ENCODE results near the gene MAEA.

The MAEA gene

DNA sequence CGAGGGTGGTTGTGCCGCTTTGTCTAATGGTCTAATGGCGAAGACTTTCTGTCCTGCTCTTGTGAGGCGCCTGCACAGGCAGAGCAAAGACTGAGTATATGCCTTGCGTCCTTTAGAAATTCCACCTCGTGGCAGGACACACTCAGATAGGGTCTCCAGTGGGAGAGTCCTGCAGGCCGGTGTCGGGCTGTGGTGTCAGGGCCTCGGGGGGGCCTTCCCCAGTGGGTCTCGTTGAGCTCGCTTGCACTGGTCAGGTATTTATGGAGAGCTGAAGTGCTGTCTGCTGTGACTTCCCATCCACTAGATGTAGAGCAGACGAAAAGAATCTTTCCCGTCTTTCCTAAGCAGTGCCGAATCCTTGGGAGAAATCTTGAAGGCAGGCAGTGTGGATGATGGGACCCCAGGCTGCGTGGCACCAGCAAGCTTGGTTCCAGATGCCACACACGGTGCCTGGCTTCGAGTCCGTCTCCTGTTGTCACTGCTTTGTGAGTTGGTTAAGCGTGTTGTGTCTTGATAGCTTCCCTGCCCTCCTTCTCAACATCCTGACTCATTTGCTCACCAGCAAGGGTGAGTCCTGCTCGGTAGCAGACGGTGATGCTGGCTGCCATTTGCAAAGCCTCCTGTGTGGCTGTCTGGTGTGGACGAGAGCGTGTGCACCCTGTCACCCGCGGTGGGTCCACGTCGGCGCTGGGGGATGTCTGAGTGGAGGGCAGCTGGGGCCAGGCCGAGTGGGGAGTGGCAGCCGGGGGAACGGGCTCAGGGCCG lies 20.5 kb downstream of the MAEA start:
- peak in 1 of 2 donors; percentile 24 for DNase-seq (ENCODE audit: low read depth in 2 of 2)
- TF ChIP-seq, protein P1, sequence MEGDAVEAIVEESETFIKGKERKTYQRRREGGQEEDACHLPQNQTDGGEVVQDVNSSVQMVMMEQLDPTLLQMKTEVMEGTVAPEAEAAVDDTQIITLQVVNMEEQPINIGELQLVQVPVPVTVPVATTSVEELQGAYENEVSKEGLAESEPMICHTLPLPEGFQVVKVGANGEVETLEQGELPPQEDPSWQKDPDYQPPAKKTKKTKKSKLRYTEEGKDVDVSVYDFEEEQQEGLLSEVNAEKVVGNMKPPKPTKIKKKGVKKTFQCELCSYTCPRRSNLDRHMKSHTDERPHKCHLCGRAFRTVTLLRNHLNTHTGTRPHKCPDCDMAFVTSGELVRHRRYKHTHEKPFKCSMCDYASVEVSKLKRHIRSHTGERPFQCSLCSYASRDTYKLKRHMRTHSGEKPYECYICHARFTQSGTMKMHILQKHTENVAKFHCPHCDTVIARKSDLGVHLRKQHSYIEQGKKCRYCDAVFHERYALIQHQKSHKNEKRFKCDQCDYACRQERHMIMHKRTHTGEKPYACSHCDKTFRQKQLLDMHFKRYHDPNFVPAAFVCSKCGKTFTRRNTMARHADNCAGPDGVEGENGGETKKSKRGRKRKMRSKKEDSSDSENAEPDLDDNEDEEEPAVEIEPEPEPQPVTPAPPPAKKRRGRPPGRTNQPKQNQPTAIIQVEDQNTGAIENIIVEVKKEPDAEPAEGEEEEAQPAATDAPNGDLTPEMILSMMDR (IDR thresholded peaks at IDR 0.05; ENCODE audit: low read depth, low read length): no peak
- H3K4me3 ChIP-seq (replicated peaks in 1 of 2; ENCODE audit: low read depth in 2 of 2, low read length in 2 of 2): peak overlapping the region; percentile 49 to 51

DNA sequence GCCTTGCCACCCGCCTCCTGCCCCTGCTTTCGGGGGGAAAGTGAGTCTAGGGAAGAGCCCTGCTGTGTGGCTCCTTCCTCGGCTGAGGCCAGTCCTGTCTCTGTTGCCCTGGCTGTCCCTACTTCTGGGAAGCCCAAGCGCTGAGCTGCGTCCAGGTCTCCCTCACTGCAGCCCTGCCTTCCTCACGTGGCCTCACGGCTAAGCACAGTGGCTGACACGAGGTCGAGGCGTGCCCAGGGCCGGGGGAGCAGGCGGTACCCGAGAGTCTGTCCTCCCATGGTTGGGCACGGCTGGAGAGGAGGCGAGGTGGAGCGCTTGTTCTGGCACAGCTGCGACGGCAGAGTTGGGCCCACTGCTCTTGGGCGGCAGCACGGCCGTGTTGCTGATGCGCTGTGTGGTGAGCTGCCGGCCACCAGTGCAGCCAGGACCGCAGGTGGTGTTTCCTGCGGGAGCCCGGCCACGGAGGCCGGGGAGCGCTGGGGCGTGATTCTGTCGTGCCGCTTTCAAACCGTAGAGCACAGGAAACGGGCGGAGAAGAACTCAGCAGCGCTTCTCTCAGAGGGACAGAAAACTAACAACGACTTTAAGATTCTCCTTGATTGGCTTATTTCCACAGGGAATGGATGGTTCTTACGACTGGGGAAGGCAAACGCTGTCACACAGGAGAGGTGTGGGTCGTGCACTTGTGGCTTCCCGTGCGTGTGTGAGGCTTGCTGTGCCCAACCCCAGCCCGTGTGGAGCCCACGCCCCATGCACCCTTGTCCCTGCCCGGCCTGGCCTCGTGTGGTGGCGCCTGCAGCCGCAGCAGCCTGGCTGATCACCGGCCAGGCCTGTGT lies 21.3 kb downstream of the MAEA start:
- TF ChIP-seq, protein P1 (IDR thresholded peaks at IDR 0.05; ENCODE audit: low read depth, low read length): no peak
- H3K4me3 ChIP-seq (replicated peaks in 1 of 2; ENCODE audit: low read depth in 2 of 2, low read length in 2 of 2): no peak overlapping the region
- DNase-seq (ENCODE audit: low read depth in 2 of 2): no peak

DNA sequence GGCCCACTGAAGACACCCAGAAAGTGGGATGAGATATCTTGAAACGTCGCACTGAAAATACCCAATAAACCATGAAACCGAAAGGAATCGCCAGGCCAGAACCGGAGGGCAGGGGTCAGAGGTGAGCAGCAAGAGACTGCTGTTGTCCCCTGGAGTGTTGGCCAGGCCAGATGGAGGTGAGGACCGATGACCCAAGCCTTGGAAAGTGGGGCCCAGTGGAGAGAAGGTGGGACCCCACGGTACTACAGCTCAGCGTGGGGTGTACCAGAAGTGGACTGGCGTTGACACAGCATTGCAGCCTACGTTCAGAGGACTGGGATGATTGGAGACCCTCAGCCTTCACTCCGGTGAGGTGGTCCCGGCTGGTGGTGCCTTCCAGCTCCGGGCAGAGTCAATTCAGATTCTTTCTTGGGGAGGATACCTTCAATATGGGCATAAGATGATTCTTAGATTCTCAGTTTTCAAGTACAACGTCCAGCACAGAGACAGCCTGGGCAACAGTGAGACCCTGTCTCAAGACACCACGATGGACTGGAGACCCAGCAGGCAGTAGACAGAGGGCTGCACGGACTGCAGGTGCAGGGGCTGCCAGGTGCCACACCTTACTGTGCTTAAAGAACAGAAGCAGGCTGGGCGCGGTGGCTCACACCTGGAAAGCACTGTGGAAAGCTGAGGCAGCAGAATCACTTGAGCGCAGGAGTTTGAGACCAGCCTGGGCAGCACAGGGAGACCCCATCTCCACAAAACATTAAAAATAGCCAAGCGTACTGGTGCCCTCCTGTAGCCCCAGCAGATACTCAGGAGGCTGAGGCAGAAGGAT lies 23.3 kb downstream of the MAEA start:
- no peak for DNase-seq (ENCODE audit: low read depth in 2 of 2)
- TF ChIP-seq, protein P1 (IDR thresholded peaks at IDR 0.05; ENCODE audit: low read depth, low read length): no peak
- no peak overlapping the region for H3K4me3 ChIP-seq (replicated peaks in 1 of 2; ENCODE audit: low read depth in 2 of 2, low read length in 2 of 2)

DNA sequence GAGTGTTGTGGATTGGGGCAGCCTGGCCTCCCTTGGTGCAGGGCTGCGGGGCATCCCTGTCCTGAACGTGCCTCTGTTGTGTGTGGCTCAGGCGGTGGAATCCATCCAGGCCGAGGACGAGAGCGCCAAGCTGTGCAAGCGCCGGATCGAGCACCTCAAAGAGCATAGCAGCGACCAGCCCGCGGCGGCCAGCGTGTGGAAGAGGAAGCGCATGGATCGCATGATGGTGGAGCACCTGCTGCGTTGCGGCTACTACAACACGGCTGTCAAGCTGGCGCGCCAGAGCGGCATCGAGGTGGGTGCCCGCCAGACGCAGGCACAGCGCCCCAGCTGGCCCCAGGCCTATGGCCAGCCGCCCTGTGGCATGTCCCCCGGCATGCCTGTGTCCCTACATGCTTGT lies 25.6 kb downstream of the MAEA start:
- TF ChIP-seq, protein P1 (IDR thresholded peaks at IDR 0.05; ENCODE audit: low read depth, low read length): no peak
- no peak overlapping the region for H3K4me3 ChIP-seq (replicated peaks in 1 of 2; ENCODE audit: low read depth in 2 of 2, low read length in 2 of 2)
- no peak for DNase-seq (ENCODE audit: low read depth in 2 of 2)

DNA sequence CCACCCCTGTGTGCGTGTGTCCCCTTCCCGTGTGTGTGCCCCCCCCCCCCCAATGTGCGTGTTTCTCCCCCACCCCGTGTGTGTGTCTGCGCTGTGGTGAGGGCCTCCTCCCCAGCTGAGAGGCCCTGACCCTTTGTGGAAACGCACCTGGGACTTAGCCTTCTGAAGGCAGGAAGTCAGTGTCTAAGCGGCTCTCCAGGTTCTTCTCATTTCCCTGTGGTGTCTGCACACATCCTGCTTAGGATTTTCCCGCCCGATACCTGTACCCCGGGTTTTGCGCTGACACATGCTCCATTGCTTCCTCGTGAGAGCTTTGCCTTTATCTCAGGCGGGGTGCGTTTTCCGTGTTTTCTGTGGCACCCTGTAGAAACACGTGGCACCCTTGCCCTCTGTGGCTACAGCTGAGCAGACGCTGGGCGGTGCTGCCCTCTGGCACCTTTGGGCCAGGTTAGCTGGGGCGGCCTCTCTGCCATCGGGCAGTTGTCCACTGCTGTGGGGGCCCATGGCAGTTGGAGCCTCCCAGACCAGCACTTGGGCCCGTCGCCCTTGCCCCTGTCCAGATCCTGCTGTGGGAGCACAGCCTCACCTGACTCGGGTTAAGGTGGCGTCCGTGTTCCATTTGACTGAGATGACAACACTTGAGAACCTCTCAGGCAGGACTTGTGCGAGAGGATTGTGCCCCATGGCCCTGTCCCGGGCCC lies 26.3 kb downstream of the MAEA start:
- DNase-seq (ENCODE audit: low read depth in 2 of 2): no peak
- H3K4me3 ChIP-seq (replicated peaks in 1 of 2; ENCODE audit: low read depth in 2 of 2, low read length in 2 of 2): no peak overlapping the region
- TF ChIP-seq, protein P1 (IDR thresholded peaks at IDR 0.05; ENCODE audit: low read depth, low read length): no peak

Measured in cardiac fibroblast (primary cell).